GM12878 (cell line): ENCODE measurements around the gene CDC7. TPM values are rescaled to one million over a fixed set of nuclear protein-coding genes. Genes with fewer than 3 reads are reported as not detected.
A peak's percentile ranks its signal among the peaks of the same experiment; 100 is the strongest.

Experiments
- ATAC-seq: fragments of 200-7000 bp; cut with Tn5 transposase; 3 replicates; pipeline ENCODE4 v1.9.1; 2020; ENCODE audit warnings: mild to moderate bottlenecking, moderate library complexity
- BruUV-seq: library from RNA; stranded (reverse); fragments of 400-500 nt; replicated peaks from 2 replicates; lab custom pipeline; 2021; lab: Mats Ljungman, UMichigan
- CTCF ChIA-PET: fragments of 300-600 bp; sonication (Branson Sonifier 250); formaldehyde crosslinking; extraction: SDS; loops from one replicate; lab custom pipeline; 2021; ENCODE audit warnings: inconsistent platforms; lab: Yijun Ruan, JAX
- POLR2A ChIA-PET: fragments of 350-600 bp; formaldehyde crosslinking; extraction: SDS; loops from one replicate; lab custom pipeline; 2021; ENCODE audit warnings: inconsistent platforms; lab: Charles Lee
- RAD21 ChIA-PET: fragments of 300-600 bp; sonication (Branson Sonifier 250); formaldehyde crosslinking; loops from one replicate; lab custom pipeline; 2023; ENCODE audit warnings: antibody characterized with exemption; ENCODE audit not compliant: unreplicated experiment; lab: Charles Lee
- SMC1A ChIA-PET: fragments of 300-600 bp; sonication (Branson Sonifier 250); formaldehyde crosslinking; loops from one replicate; lab custom pipeline; 2023; ENCODE audit not compliant: unreplicated experiment, uncharacterized antibody; lab: Charles Lee
- DNase-seq: peaks from one replicate; pipeline ENCODE4 v3.0.0-alpha.2; 2011; ENCODE audit warnings: low read depth, low spot score
- FAIRE-seq: peaks from 3 replicates; lab custom pipeline; 2011; peaks lifted over from hg19 to GRCh38; lab: Jason Lieb, UNC
- H2AFZ ChIP-seq: 2 replicates; pipeline ENCODE4 v1.6.0; 2011; ENCODE audit warnings: low read depth, low read length, control low read depth; ENCODE audit not compliant: control insufficient read depth
- H3K27ac ChIP-seq: 2 replicates; pipeline ENCODE4 v1.5.1; 2011; ENCODE audit warnings: control low read depth; ENCODE audit not compliant: control insufficient read depth, insufficient read depth
- H3K27me3 ChIP-seq, 2 experiments: replicated peaks in 1 of 2; 2 replicates each; pipeline versions ENCODE4 v1.6.0 to v1.6.1; 2011; ENCODE audit warnings: low read length in 1 of 2; ENCODE audit not compliant: control insufficient read depth in 2 of 2, insufficient read depth in 2 of 2
- H3K36me3 ChIP-seq, 2 experiments: 2 replicates each; pipeline ENCODE4 v1.5.1; 2011; ENCODE audit warnings: low read length in 1 of 2; ENCODE audit not compliant: control insufficient read depth in 2 of 2, insufficient read depth in 2 of 2
- H3K4me1 ChIP-seq: 2 replicates; pipeline ENCODE4 v1.6.1; 2011; ENCODE audit warnings: mild to moderate bottlenecking, low read length, moderate library complexity, mixed read lengths; ENCODE audit not compliant: control insufficient read depth, insufficient read depth
- H3K4me2 ChIP-seq: 2 replicates; pipeline ENCODE4 v1.6.0; 2011; ENCODE audit warnings: control low read depth; ENCODE audit not compliant: control insufficient read depth, insufficient read depth
- H3K4me3 ChIP-seq: fragments of 200-600 bp; sonication (generic); 2 replicates; pipeline ENCODE4 v1.5.1; 2016
- H3K79me2 ChIP-seq: 2 replicates; pipeline ENCODE4 v1.6.0; 2011; ENCODE audit warnings: low read length; ENCODE audit not compliant: control insufficient read depth, insufficient read depth
- H3K9ac ChIP-seq: 2 replicates; pipeline ENCODE4 v1.8.0; 2011; ENCODE audit warnings: low read length, control low read depth, mixed read lengths; ENCODE audit not compliant: control insufficient read depth, insufficient read depth
- H3K9me3 ChIP-seq: replicated peaks from 3 replicates; pipeline ENCODE4 v1.5.1; 2011; ENCODE audit warnings: mild to moderate bottlenecking, low read length; ENCODE audit not compliant: control insufficient read depth, insufficient read depth
- H4K20me1 ChIP-seq: 2 replicates; pipeline ENCODE4 v1.6.0; 2011; ENCODE audit not compliant: control insufficient read depth, insufficient read depth
- POLR2AphosphoS2 ChIP-seq: IDR thresholded peaks from 2 replicates; pipeline ENCODE4 v1.6.1; 2011; ENCODE audit warnings: low read depth, mild to moderate bottlenecking, low read length, improper control_type of control experiment, moderate library complexity
- RAD51 ChIP-seq: fragments of 450-650 bp; IDR thresholded peaks from 2 replicates; pipeline ENCODE4 v1.6.1; 2016; ENCODE audit warnings: moderate library complexity, mild to moderate bottlenecking, inconsistent platforms
- RELA ChIP-seq: fragments of 450-650 bp; IDR thresholded peaks from 2 replicates; pipeline ENCODE4 v1.8.0; 2014; ENCODE audit warnings: borderline replicate concordance; ENCODE audit not compliant: partially characterized antibody
- TCF12 ChIP-seq: IDR thresholded peaks from 2 replicates; pipeline ENCODE4 v1.6.1; 2011; ENCODE audit warnings: low read depth, mild to moderate bottlenecking, low read length
- WGBS: methylation state at CpG from one replicate; pipeline ENCODE4 v1.1.6; 2016; ENCODE audit warnings: low lambda C conversion rate; ENCODE audit not compliant: insufficient replicate concordance, insufficient coverage; ENCODE audit errors: missing lambda C conversion rate; 5-methylcytosine and 5-hydroxymethylcytosine counted together
- in situ Hi-C: fragments of 300-500 bp; cut with MboI; formaldehyde crosslinking; loops from 9 replicates; pipeline ENCODE4 v1.14.3; 2018; ENCODE audit warnings: mixed read lengths
- intact Hi-C: fragments of 100-400 bp; cut with micrococcal nuclease; formaldehyde crosslinking; loops from one replicate; pipeline ENCODE4 v1.14.2; 2022; ENCODE audit not compliant: unreplicated experiment
- polyA plus RNA-seq, 11 experiments: library from polyadenylated mRNA; depleted of rRNA in 4 of 11; unstranded in 6 of 11; stranded (reverse) in 5 of 11; fragments of >200 nt; fragmentation: Nextera tagmentation in 4 of 11; fragmentation: Illumina TruSeq in 1 of 11; extraction: Ambion mirVana in 4 of 11; extraction: Trizol in 1 of 11; gene quantifications; 1 replicate in 1 of 11; 2 replicates in 10 of 11; pipeline versions ENCODE4 v1.2.1 to v1.2.3, GENCODE V29; 2011 to 2016; ENCODE audit warnings: inconsistent platforms in 2 of 11, missing spikeins in 2 of 11, low read depth in 1 of 11
- total RNA-seq, 4 experiments: library from RNA; depleted of rRNA in 3 of 4; stranded (reverse); fragments of >200 nt in 3 of 4; fragmentation: Illumina TruSeq in 1 of 4; extraction: Trizol in 1 of 4; gene quantifications; 2 replicates each; pipeline versions ENCODE4 v1.2.1 to v1.2.3, GENCODE V29; 2013 to 2021
- TF ChIP-seq, protein P1 (sequence below): fragments of 450-650 bp; IDR thresholded peaks from 2 replicates; pipeline ENCODE4 v1.6.1; 2017; ENCODE audit warnings: antibody characterized with exemption, mild to moderate bottlenecking, moderate library complexity

The CDC7 gene
- total and polyA plus RNA-seq, 10 of the 15 experiments (the other 5 are each of a cell fraction or from before 2014, with no cell fraction given), result 14.9 to 37.8 (median 26.0) TPM

DNA sequence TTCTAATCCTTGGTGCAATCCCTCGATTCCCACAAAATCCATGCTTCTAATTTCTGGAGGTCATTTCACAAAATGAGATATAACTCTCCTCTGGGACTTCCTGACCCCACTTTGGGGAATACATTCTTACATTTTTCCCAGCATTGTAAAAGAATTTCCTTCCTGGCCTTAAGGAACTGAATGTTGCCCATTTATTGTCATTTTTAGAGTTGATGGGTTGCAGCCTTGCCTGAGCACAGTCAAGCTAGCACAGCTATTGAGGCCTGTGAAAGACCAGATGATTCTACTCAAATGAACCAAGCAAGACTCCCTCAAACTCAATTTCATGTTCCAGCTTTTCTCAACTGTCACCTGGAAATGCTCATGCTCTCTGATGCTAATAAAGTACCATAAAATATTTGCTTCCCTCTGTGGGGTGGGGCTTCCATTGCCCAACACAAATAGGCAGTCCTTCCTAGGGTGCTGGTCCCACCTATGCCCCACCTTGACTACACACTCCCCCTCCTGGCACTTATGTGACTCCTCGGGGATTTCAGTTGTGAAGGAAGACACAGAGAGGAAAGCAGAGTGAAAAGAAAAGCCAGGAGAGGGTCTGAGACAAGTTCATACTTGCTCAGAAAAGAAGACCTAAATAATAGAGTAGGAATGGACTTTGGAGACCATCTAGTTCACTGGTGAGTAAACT is 24.0 kb upstream of the CDC7 start (continued):
- TF ChIP-seq, protein P1, sequence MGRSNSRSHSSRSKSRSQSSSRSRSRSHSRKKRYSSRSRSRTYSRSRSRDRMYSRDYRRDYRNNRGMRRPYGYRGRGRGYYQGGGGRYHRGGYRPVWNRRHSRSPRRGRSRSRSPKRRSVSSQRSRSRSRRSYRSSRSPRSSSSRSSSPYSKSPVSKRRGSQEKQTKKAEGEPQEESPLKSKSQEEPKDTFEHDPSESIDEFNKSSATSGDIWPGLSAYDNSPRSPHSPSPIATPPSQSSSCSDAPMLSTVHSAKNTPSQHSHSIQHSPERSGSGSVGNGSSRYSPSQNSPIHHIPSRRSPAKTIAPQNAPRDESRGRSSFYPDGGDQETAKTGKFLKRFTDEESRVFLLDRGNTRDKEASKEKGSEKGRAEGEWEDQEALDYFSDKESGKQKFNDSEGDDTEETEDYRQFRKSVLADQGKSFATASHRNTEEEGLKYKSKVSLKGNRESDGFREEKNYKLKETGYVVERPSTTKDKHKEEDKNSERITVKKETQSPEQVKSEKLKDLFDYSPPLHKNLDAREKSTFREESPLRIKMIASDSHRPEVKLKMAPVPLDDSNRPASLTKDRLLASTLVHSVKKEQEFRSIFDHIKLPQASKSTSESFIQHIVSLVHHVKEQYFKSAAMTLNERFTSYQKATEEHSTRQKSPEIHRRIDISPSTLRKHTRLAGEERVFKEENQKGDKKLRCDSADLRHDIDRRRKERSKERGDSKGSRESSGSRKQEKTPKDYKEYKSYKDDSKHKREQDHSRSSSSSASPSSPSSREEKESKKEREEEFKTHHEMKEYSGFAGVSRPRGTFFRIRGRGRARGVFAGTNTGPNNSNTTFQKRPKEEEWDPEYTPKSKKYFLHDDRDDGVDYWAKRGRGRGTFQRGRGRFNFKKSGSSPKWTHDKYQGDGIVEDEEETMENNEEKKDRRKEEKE, result no peak
- no peak for TF ChIP-seq TCF12

DNA sequence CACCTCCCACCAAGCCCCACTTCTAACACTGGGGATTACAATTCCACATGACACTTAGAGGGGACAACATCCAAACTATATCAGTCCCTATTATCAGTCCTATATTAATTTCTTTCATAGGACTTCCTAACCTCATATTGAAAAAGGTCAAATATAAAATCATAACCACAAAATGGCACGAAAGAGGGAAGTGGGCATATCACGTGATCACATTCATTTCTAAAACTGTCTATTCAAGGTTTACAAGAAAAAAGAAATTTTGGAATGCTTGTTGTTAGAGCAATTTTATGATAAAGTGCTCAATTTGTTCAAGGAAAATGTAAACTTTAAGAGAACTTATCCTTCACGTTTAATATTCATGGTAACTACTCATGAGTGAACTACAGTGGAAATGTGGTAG is 13.2 kb upstream of the CDC7 start:
- FAIRE-seq, result no peak
- ChIA-PET CTCF (no interaction called here), RAD21 (no interaction called here), SMC1A (no interaction called here), POLR2A (interaction anchor here (0.5 kb wide), 1 partner anchor 792 kb away, joined by 5 read pairs; no protein-coding TSS in a partner anchor)
- no peak overlapping the region for H3K4me3 ChIP-seq
- TF ChIP-seq RELA, result no peak
- peak; percentile 83 for TF ChIP-seq RAD51
- no peak for TF ChIP-seq POLR2AphosphoS2
- DNase-seq, result no peak
- H3K9me3 ChIP-seq, result no peaks in the 10 kb centered on the region
- H3K79me2 ChIP-seq, result no peaks in the 10 kb centered on the region
- H3K27me3 ChIP-seq, result no peaks in the 10 kb centered on the region
- H2AFZ ChIP-seq, result no peak overlapping the region
- no peak overlapping the region for H3K4me2 ChIP-seq
- 0% methylated on average over 3 of the region's 3 CpGs for WGBS
- in situ Hi-C loops (no loop called here), intact Hi-C loops (no loop called here)
- H3K27ac ChIP-seq, result no peak overlapping the region
- H3K36me3 ChIP-seq, result no peaks in the 10 kb centered on the region
- ATAC-seq, result no peak
- H3K4me1 ChIP-seq, result no peaks in the 10 kb centered on the region
- no peak overlapping the region for H3K9ac ChIP-seq
- BruUV-seq, result no TSS peak
- H4K20me1 ChIP-seq, result no peaks in the 10 kb centered on the region
